DOHH2 (cell line): ENCODE measurements around the gene MICAL3.

Experiments used
- CTCF ChIP-seq: fragments of 200-600 bp; sonication (generic); IDR thresholded peaks from one replicate; pipeline ENCODE4 v1.5.1; 2014; ENCODE audit warnings: antibody characterized with exemption, mild to moderate bottlenecking, low read depth, low read length; ENCODE audit not compliant: poor library complexity, severe bottlenecking
- EZH2phosphoT487 ChIP-seq: fragments of 200-600 bp; sonication (generic); IDR thresholded peaks from 2 replicates; pipeline ENCODE4 v1.6.1; 2017; ENCODE audit warnings: borderline replicate concordance, mild to moderate bottlenecking, antibody characterized with exemption, low read length, moderate library complexity, mixed read lengths

GRCh38 chr22:17861909-17862308 is 162.5 kb downstream of the MICAL3 start:
- TF ChIP-seq CTCF (no peak), EZH2phosphoT487 (no peak)
